SK-N-SH (cell line): ENCODE measurements around the gene ADIPOR2. TPM values are rescaled to one million over a fixed set of nuclear protein-coding genes. Genes with fewer than 3 reads are reported as not detected.

Experiments
- CTCF ChIA-PET: fragments of 300-600, 350-600 bp; formaldehyde crosslinking; extraction: SDS; loops from one replicate; lab custom pipeline; 2021; lab: Yijun Ruan, JAX
- POLR2A ChIA-PET: fragments of 350-600 bp; sonication (Branson Sonifier 250); formaldehyde crosslinking; extraction: SDS; loops from one replicate; lab custom pipeline; 2020; ENCODE audit warnings: antibody characterized with exemption, inconsistent platforms; lab: Yijun Ruan, JAX
- DNase-seq: peaks from one replicate; pipeline ENCODE4 v3.0.0; 2012
- H2AFZ ChIP-seq: fragments of 200-600 bp; sonication (generic); 2 replicates; pipeline ENCODE4 v1.8.1; 2016; ENCODE audit warnings: antibody characterized with exemption, mild to moderate bottlenecking, low read depth
- H3F3A ChIP-seq: fragments of 200-600 bp; sonication (generic); replicated peaks from 2 replicates; pipeline ENCODE3; 2016; ENCODE audit warnings: antibody characterized with exemption, mild to moderate bottlenecking; ENCODE audit not compliant: insufficient read depth
- H3K27ac ChIP-seq, 2 experiments: fragments of 200-500 bp in 1 of 2; fragments of 200-600 bp in 1 of 2; sonication (Bioruptor generic) in 1 of 2; sonication (generic), shearing (Covaris generic) in 1 of 2; 2 replicates each; pipeline versions ENCODE4 v1.5.1 to v1.6.1; 2014 to 2016; ENCODE audit warnings: low read depth in 2 of 2, inconsistent platforms in 1 of 2, low read length in 1 of 2, mild to moderate bottlenecking in 1 of 2, mixed read lengths in 1 of 2
- H3K27me3 ChIP-seq: fragments of 200-600 bp; sonication (generic), shearing (Covaris generic); 2 replicates; pipeline ENCODE4 v1.6.1; 2016; ENCODE audit warnings: mixed run types; ENCODE audit not compliant: insufficient read depth
- H3K36me3 ChIP-seq, 2 experiments: fragments of 200-500 bp in 1 of 2; fragments of 200-600 bp in 1 of 2; sonication (Bioruptor generic) in 1 of 2; sonication (generic) in 1 of 2; replicated peaks in 1 of 2; 2 replicates each; pipeline versions ENCODE3 to v1.5.1; 2014 to 2016; ENCODE audit warnings: low read length in 1 of 2, mild to moderate bottlenecking in 1 of 2; ENCODE audit not compliant: insufficient read depth in 2 of 2, control insufficient read depth in 1 of 2
- H3K4me1 ChIP-seq, 2 experiments: fragments of 200-500 bp in 1 of 2; fragments of 200-600 bp in 1 of 2; sonication (Bioruptor generic) in 1 of 2; sonication (generic), shearing (Covaris generic) in 1 of 2; 2 replicates each; pipeline versions ENCODE4 v1.5.1 to v1.6.1; 2014 to 2016; ENCODE audit warnings: low read depth in 1 of 2, low read length in 1 of 2, mixed run types in 1 of 2; ENCODE audit not compliant: insufficient read depth in 2 of 2, control insufficient read depth in 1 of 2
- H3K4me2 ChIP-seq: fragments of 200-600 bp; sonication (generic), shearing (Covaris generic); 2 replicates; pipeline ENCODE4 v1.6.1; 2017; ENCODE audit warnings: mixed run types
- H3K4me3 ChIP-seq, 2 experiments: fragments of 200-500 bp in 1 of 2; fragments of 200-600 bp in 1 of 2; sonication (Bioruptor generic) in 1 of 2; sonication (generic), shearing (Covaris generic) in 1 of 2; 2 replicates each; pipeline versions ENCODE4 v1.5.1 to v1.8.1; 2014 to 2016; ENCODE audit warnings: low read depth in 2 of 2, inconsistent platforms in 1 of 2, low read length in 1 of 2, mild to moderate bottlenecking in 1 of 2, mixed read lengths in 1 of 2, moderate library complexity in 1 of 2
- H3K79me2 ChIP-seq: fragments of 200-600 bp; sonication (generic); 2 replicates; pipeline ENCODE4 v1.8.1; 2017; ENCODE audit warnings: mild to moderate bottlenecking; ENCODE audit not compliant: insufficient read depth
- H3K9ac ChIP-seq: fragments of 200-600 bp; sonication (generic); 2 replicates; pipeline ENCODE4 v1.6.1; 2017; ENCODE audit warnings: mixed run types
- H3K9me2 ChIP-seq: fragments of 200-600 bp; sonication (generic); 2 replicates; pipeline ENCODE4 v1.6.1; 2017; ENCODE audit warnings: mixed run types
- H3K9me3 ChIP-seq: fragments of 200-600 bp; sonication (generic); 2 replicates; pipeline ENCODE4 v1.6.1; 2017; ENCODE audit warnings: mixed run types, mild to moderate bottlenecking, moderate library complexity
- H4K20me1 ChIP-seq: fragments of 200-600 bp; sonication (generic); 2 replicates; pipeline ENCODE4 v1.6.1; 2017; ENCODE audit warnings: mild to moderate bottlenecking, mixed run types; ENCODE audit not compliant: insufficient read depth
- EZH2phosphoT487 ChIP-seq: fragments of 200-600 bp; sonication (generic); IDR thresholded peaks from 2 replicates; pipeline ENCODE4 v1.6.1; 2017; ENCODE audit warnings: low read depth, mixed run types, mild to moderate bottlenecking, antibody characterized with exemption, moderate library complexity, borderline replicate concordance
- FOSL2 ChIP-seq: IDR thresholded peaks from 2 replicates; pipeline ENCODE4 v1.4.0; 2012; ENCODE audit warnings: low read depth, mild to moderate bottlenecking, moderate library complexity, borderline replicate concordance
- FOXJ3 ChIP-seq: sonication (generic); formaldehyde crosslinking; IDR thresholded peaks from 2 replicates; pipeline ENCODE4 v1.5.1; 2020; ENCODE audit warnings: mild to moderate bottlenecking, missing genetic modification reagents
- FOXM1 ChIP-seq: IDR thresholded peaks from 2 replicates; pipeline ENCODE4 v1.4.0; 2012; ENCODE audit warnings: low read depth, mild to moderate bottlenecking
- GATA2 ChIP-seq: sonication (generic); formaldehyde crosslinking; IDR thresholded peaks from 2 replicates; pipeline ENCODE4 v1.5.0; 2020; ENCODE audit warnings: mild to moderate bottlenecking, missing genetic modification reagents
- JUND ChIP-seq: IDR thresholded peaks from 2 replicates; pipeline ENCODE4 v1.4.0; 2012
- MEF2A ChIP-seq: IDR thresholded peaks from 2 replicates; pipeline ENCODE4 v1.4.0; 2012; ENCODE audit warnings: low read depth, borderline replicate concordance
- NFIC ChIP-seq: IDR thresholded peaks from 2 replicates; pipeline ENCODE4 v1.4.0; 2012; ENCODE audit warnings: borderline replicate concordance
- PBX3 ChIP-seq: IDR thresholded peaks from 2 replicates; pipeline ENCODE4; 2012
- RAD21 ChIP-seq: IDR thresholded peaks from 2 replicates; pipeline ENCODE4 v1.6.1; 2012; ENCODE audit warnings: mild to moderate bottlenecking, low read length
- RCOR1 ChIP-seq: fragments of 150-350 bp; IDR thresholded peaks from 2 replicates; pipeline ENCODE4 v1.6.1; 2017; ENCODE audit warnings: antibody characterized with exemption, low read length
- REST ChIP-seq: IDR thresholded peaks from 2 replicates; pipeline ENCODE4 v1.6.1; 2012; ENCODE audit warnings: mild to moderate bottlenecking, low read depth, low read length, moderate library complexity
- SIN3A ChIP-seq: IDR thresholded peaks from 2 replicates; pipeline ENCODE4 v1.6.1; 2012; ENCODE audit warnings: low read depth, mild to moderate bottlenecking, low read length, moderate library complexity, borderline replicate concordance
- SMC3 ChIP-seq: IDR thresholded peaks from 2 replicates; pipeline ENCODE4 v1.6.1; 2012; ENCODE audit warnings: low read depth, low read length, improper control_type of control experiment
- TAF1 ChIP-seq: IDR thresholded peaks from 2 replicates; pipeline ENCODE4 v1.6.1; 2012; ENCODE audit warnings: low read depth, mild to moderate bottlenecking, low read length, moderate library complexity, borderline replicate concordance
- TEAD4 ChIP-seq: IDR thresholded peaks from 2 replicates; pipeline ENCODE4 v1.4.0; 2012; ENCODE audit warnings: mild to moderate bottlenecking, borderline replicate concordance; ENCODE audit not compliant: insufficient read depth
- USF2 ChIP-seq: fragments of 150-350 bp; IDR thresholded peaks from 2 replicates; pipeline ENCODE4 v1.6.1; 2017; ENCODE audit warnings: antibody characterized with exemption, low read length, low read depth, borderline replicate concordance
- YY1 ChIP-seq: IDR thresholded peaks from 2 replicates; pipeline ENCODE4 v1.4.0; 2012; ENCODE audit warnings: low read depth, mild to moderate bottlenecking
- ZBTB33 ChIP-seq: IDR thresholded peaks from 2 replicates; pipeline ENCODE4 v1.4.0; 2012; ENCODE audit warnings: low read depth, borderline replicate concordance
- WGBS: methylation state at CpG from one replicate; pipeline ENCODE4 v1.1.6; 2017; ENCODE audit warnings: low lambda C conversion rate; 5-methylcytosine and 5-hydroxymethylcytosine counted together
- polyA plus RNA-seq, 3 experiments: library from polyadenylated mRNA; depleted of rRNA; stranded (reverse); fragments of >200 nt; gene quantifications; 2 replicates each; pipeline ENCODE4 v1.2.3, GENCODE V29; 2012
- TF ChIP-seq, protein P1 (sequence below): fragments of 200-600 bp; sonication (generic); IDR thresholded peaks from 2 replicates; pipeline ENCODE4 v1.6.1; 2017; ENCODE audit warnings: antibody characterized with exemption, mild to moderate bottlenecking, moderate library complexity
- TF ChIP-seq, protein P2 (sequence below): IDR thresholded peaks from 2 replicates; pipeline ENCODE4 v1.4.0; 2012; ENCODE audit warnings: low read depth, borderline replicate concordance
- TF ChIP-seq, protein P3 (sequence below): IDR thresholded peaks from 2 replicates; pipeline ENCODE4 v1.4.0; 2012; ENCODE audit warnings: low read depth

The ADIPOR2 gene
- polyA plus RNA-seq, 1 of the 3 experiments (the other 2 are of a cell fraction), result 17.1 TPM

- WGBS, result 33% methylated on average over 1 of the region's 1 CpG
- DNase-seq, result no peak
- H4K20me1 ChIP-seq, result no peaks in the 10 kb centered on the region
- TF ChIP-seq TEAD4, result peak; percentile 49; the same call in 1 of the 2 replicates
- TF ChIP-seq MEF2A, result no peak
- TF ChIP-seq, protein P1, sequence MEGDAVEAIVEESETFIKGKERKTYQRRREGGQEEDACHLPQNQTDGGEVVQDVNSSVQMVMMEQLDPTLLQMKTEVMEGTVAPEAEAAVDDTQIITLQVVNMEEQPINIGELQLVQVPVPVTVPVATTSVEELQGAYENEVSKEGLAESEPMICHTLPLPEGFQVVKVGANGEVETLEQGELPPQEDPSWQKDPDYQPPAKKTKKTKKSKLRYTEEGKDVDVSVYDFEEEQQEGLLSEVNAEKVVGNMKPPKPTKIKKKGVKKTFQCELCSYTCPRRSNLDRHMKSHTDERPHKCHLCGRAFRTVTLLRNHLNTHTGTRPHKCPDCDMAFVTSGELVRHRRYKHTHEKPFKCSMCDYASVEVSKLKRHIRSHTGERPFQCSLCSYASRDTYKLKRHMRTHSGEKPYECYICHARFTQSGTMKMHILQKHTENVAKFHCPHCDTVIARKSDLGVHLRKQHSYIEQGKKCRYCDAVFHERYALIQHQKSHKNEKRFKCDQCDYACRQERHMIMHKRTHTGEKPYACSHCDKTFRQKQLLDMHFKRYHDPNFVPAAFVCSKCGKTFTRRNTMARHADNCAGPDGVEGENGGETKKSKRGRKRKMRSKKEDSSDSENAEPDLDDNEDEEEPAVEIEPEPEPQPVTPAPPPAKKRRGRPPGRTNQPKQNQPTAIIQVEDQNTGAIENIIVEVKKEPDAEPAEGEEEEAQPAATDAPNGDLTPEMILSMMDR, result no peak
- TF ChIP-seq, protein P2, sequence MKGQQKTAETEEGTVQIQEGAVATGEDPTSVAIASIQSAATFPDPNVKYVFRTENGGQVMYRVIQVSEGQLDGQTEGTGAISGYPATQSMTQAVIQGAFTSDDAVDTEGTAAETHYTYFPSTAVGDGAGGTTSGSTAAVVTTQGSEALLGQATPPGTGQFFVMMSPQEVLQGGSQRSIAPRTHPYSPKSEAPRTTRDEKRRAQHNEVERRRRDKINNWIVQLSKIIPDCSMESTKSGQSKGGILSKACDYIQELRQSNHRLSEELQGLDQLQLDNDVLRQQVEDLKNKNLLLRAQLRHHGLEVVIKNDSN, result no peak
- no peak for TF ChIP-seq YY1
- no peak for TF ChIP-seq ZBTB33
- TF ChIP-seq TAF1, result no peak
- no peak for TF ChIP-seq REST
- no peak for TF ChIP-seq RCOR1
- no peak for TF ChIP-seq USF2
- no peak for TF ChIP-seq SMC3
- TF ChIP-seq FOXM1, result no peak
- TF ChIP-seq FOXJ3 (CRISPR knock-in tag), result no peak
- TF ChIP-seq, protein P3, sequence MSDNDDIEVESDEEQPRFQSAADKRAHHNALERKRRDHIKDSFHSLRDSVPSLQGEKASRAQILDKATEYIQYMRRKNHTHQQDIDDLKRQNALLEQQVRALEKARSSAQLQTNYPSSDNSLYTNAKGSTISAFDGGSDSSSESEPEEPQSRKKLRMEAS, result peak; percentile 34; the same call in 1 of the 2 replicates
- peak; percentile 10; the same call in 1 of the 2 replicates for TF ChIP-seq FOSL2
- TF ChIP-seq RAD21, result no peak
- no peak for TF ChIP-seq EZH2phosphoT487
- TF ChIP-seq PBX3, result peak; percentile 83
- peak; percentile 39; the same call in 1 of the 2 replicates for TF ChIP-seq SIN3A
- no peak for TF ChIP-seq GATA2
- TF ChIP-seq NFIC, result peak; percentile 85
- TF ChIP-seq JUND, result peak; percentile 28; the same call in 1 of the 2 replicates
Measured at GRCh38 chr12:1779783-1780182, 88.9 kb downstream of the ADIPOR2 start.

More at GRCh38 chr12:1779783-1780182, 88.9 kb downstream of the ADIPOR2 start:
- H3K27ac ChIP-seq, result peak overlapping the region in 1 of 2 experiments; percentile 49; a peak in 2 of 4 replicates
- no peaks in the 10 kb centered on the region for H3K9me3 ChIP-seq
- no peak overlapping the region for H2AFZ ChIP-seq
- ChIA-PET POLR2A (no interaction called here), CTCF (interaction anchor here (1.9 kb wide), 1 partner anchor 11 kb away, joined by 15 read pairs; no protein-coding TSS in a partner anchor)
- H3K9ac ChIP-seq, result no peak overlapping the region
- peaks cover 5 to 23% of the 10 kb centered on the region in 2 experiments for H3K36me3 ChIP-seq
- H3K4me3 ChIP-seq, result no peak overlapping the region
- H3K4me2 ChIP-seq, result peak overlapping the region; percentile 40
- H3F3A ChIP-seq, result peaks cover 36% of the 10 kb centered on the region
- no peaks in the 10 kb centered on the region for H3K27me3 ChIP-seq
- H3K9me2 ChIP-seq, result no peaks in the 10 kb centered on the region
- H3K4me1 ChIP-seq, result peaks cover 13 to 48% of the 10 kb centered on the region in 2 experiments
- peaks cover 14% of the 10 kb centered on the region; the same call in 1 of the 2 replicates for H3K79me2 ChIP-seq
